Measurements from ENCODE around the gene RNF214.

DNA sequence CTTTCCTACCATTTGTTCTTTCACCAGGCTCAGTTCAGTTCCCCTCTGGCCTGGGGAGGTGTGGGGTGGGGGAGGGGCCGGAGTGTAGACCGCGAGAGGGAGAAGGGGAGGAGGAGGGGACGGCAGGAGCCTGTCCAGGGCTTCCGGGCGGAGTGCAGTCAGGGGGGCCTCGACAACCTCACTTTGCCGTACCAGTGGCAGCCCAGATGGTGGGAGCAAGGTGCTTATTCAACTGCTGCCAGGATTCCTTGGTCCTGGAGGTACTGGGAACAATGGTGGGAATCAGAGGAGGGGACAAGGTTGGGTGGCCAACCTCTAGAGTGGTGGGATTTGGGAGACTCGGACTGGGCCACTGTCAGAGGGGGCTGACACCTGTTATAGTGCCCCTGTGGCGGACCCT lies 82.4 kb downstream of the RNF214 start:
- TF ChIP-seq, protein P1, sequence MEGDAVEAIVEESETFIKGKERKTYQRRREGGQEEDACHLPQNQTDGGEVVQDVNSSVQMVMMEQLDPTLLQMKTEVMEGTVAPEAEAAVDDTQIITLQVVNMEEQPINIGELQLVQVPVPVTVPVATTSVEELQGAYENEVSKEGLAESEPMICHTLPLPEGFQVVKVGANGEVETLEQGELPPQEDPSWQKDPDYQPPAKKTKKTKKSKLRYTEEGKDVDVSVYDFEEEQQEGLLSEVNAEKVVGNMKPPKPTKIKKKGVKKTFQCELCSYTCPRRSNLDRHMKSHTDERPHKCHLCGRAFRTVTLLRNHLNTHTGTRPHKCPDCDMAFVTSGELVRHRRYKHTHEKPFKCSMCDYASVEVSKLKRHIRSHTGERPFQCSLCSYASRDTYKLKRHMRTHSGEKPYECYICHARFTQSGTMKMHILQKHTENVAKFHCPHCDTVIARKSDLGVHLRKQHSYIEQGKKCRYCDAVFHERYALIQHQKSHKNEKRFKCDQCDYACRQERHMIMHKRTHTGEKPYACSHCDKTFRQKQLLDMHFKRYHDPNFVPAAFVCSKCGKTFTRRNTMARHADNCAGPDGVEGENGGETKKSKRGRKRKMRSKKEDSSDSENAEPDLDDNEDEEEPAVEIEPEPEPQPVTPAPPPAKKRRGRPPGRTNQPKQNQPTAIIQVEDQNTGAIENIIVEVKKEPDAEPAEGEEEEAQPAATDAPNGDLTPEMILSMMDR (IDR thresholded peaks at IDR 0.05), result no peak
- TF ChIP-seq POLR2A (IDR thresholded peaks at IDR 0.05), result no peak
